ENCODE results near the gene CTAGE4.
"Not testable (repeated sequence)": the region's sequence is repeated elsewhere in the genome, so short reads cannot be mapped to it uniquely, and the experiment has no call there.

CTAGE4 gene

GRCh38 chr7:144183166-144183565 lies at the start of gene CTAGE4:
Gene CTAGE4 (plus strand): TSS chr7:144183466. CDS start chr7:144183504, 38 bp downstream.
- not testable (repeated sequence) for DNase-seq

- DNase-seq: no peak
Measured at GRCh38 chr7:144134116-144134515, 49.1 kb upstream of the CTAGE4 start.

- no peak for DNase-seq
Measured at GRCh38 chr7:144137501-144137900, 45.8 kb upstream of the CTAGE4 start.

GRCh38 chr7:144142187-144142586 lies 41.1 kb upstream of the CTAGE4 start:
- DNase-seq: no peak

GRCh38 chr7:144144426-144144825 lies 38.8 kb upstream of the CTAGE4 start:
- no peak for DNase-seq

- no peak for DNase-seq
Measured at GRCh38 chr7:144148224-144148827, 34.9 kb upstream of the CTAGE4 start.

- no peak for DNase-seq
Measured at GRCh38 chr7:144158861-144159260, 24.4 kb upstream of the CTAGE4 start.

GRCh38 chr7:144164784-144165183 lies 18.5 kb upstream of the CTAGE4 start:
- no peak for DNase-seq

- DNase-seq: not testable (repeated sequence)
Measured at GRCh38 chr7:144171594-144172350, 11.5 kb upstream of the CTAGE4 start.

GRCh38 chr7:144174613-144175012 lies 8.7 kb upstream of the CTAGE4 start:
- DNase-seq: no peak

- not testable (repeated sequence) for DNase-seq
Measured at GRCh38 chr7:144178380-144179164, 4.7 kb upstream of the CTAGE4 start.

GRCh38 chr7:144179165-144179479 lies 4.1 kb upstream of the CTAGE4 start:
- not testable (repeated sequence) for DNase-seq

GRCh38 chr7:144187848-144188247 lies 4.6 kb downstream of the CTAGE4 start:
- not testable (repeated sequence) for DNase-seq

- DNase-seq: not testable (repeated sequence)
Measured at GRCh38 chr7:144188578-144189171, 5.4 kb downstream of the CTAGE4 start.

- DNase-seq: not testable (repeated sequence)
Measured at GRCh38 chr7:144193782-144194181, 10.5 kb downstream of the CTAGE4 start.

GRCh38 chr7:144194453-144194852 lies 11.2 kb downstream of the CTAGE4 start:
- not testable (repeated sequence) for DNase-seq

GRCh38 chr7:144195212-144195872 lies 12.1 kb downstream of the CTAGE4 start, which contains the start of gene ARHGEF35:
Gene ARHGEF35 (minus strand): TSS chr7:144195833. CDS start chr7:144188383, 7,450 bp downstream.
- DNase-seq: not testable (repeated sequence)

- DNase-seq: not testable (repeated sequence)
Measured at GRCh38 chr7:144198934-144199333, 15.7 kb downstream of the CTAGE4 start.

GRCh38 chr7:144201978-144202377 lies 18.7 kb downstream of the CTAGE4 start:
- not testable (repeated sequence) for DNase-seq

GRCh38 chr7:144203086-144203485 lies 19.8 kb downstream of the CTAGE4 start:
- not testable (repeated sequence) for DNase-seq

GRCh38 chr7:144205306-144205705 lies 22.0 kb downstream of the CTAGE4 start:
- not testable (repeated sequence) for DNase-seq

- not testable (repeated sequence) for DNase-seq
Measured at GRCh38 chr7:144217200-144217599, 33.9 kb downstream of the CTAGE4 start.
